Lower lobe of right lung (tissue), 2 donors: Measurements from ENCODE around the gene CPXM2. TPM values are rescaled to one million over a fixed set of nuclear protein-coding genes. Genes with fewer than 3 reads are reported as not detected.

ENCODE experiments used
- ATAC-seq, 2 donors: fragments of 200-7000 bp; cut with Tn5 transposase; one replicate each; pipeline ENCODE4 v1.9.1; 2020 to 2022; ENCODE audit warnings: mild to moderate bottlenecking in 2 of 2, moderate library complexity in 2 of 2
- DNase-seq: peaks from one replicate; pipeline ENCODE4 v3.0.0-alpha.2; 2020
- H3K27ac ChIP-seq: fragments of 200-600 bp; one replicate; pipeline ENCODE4 v1.8.0; 2022
- H3K27me3 ChIP-seq: fragments of 200-600 bp; one replicate; pipeline ENCODE4 v1.8.0; 2022; ENCODE audit warnings: low read depth
- H3K36me3 ChIP-seq: fragments of 200-600 bp; one replicate; pipeline ENCODE4 v1.8.0; 2022; ENCODE audit warnings: mild to moderate bottlenecking
- H3K4me1 ChIP-seq: fragments of 200-600 bp; one replicate; pipeline ENCODE4 v1.8.0; 2022
- H3K4me3 ChIP-seq: fragments of 200-600 bp; one replicate; pipeline ENCODE4 v1.8.0; 2022; ENCODE audit warnings: mild to moderate bottlenecking
- H3K9me3 ChIP-seq: fragments of 200-600 bp; one replicate; pipeline ENCODE4 v1.8.0; 2022
- intact Hi-C: fragments of 100-400 bp; cut with DNase I; formaldehyde crosslinking; loops from one replicate; pipeline ENCODE4 v1.11.0; 2022
- total RNA-seq: library from RNA; stranded (reverse); fragmentation: NEBNext Ultra II Directional; extraction: Animal tissue kit (Norgen Biotek cat#: 25700); gene quantifications from one replicate; pipeline ENCODE4 v1.2.1, GENCODE V29; 2021
- TF ChIP-seq, protein P1 (sequence below): fragments of 200-600 bp; IDR thresholded peaks from one replicate; pipeline ENCODE4 v1.8.0; 2022; ENCODE audit warnings: antibody characterized with exemption, mild to moderate bottlenecking
- donor health status: DM: no; HTN: yes; CAD: no; lungs with severe emphysema.

Gene CPXM2
- total RNA-seq, 1 donor from 2014 or later, result 6.3 TPM

DNA sequence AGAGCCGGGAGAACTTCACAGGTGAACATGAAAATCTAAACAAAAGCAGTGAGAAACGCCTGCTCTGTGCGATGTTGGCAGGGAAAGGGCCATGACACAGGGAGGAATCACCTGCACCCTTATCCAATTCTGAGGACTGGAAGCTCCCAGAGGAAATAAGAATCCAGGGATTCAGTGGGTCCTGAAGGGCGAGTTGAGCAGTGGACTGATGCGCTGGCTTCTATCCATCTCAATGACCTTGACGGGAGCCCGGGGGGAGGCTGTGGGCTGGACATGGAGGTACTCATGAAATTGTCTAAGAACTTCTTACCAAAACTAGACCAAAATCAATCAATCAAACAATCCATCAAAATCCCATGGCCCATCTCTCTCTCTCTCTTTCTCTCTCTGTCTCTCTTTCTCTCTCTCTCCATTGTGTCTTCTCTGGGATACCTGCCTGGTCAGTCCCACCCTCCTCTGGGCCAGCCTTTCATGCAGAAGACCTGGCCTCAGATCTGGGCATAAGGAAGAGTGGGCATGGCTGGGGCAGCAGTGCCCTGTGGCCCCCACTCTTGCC is 7.2 kb downstream of the CPXM2 start:
- no peak for ATAC-seq
- intact Hi-C loops, result no loop called here
- Histone ChIP-seq H3K9me3 (no peaks in the 10 kb centered on the region), H3K4me1 (no peaks in the 10 kb centered on the region), H3K27me3 (no peaks in the 10 kb centered on the region), H3K36me3 (no peaks in the 10 kb centered on the region), H3K27ac (no peak overlapping the region), H3K4me3 (no peak overlapping the region)
- DNase-seq, result no peak
- TF ChIP-seq, protein P1, sequence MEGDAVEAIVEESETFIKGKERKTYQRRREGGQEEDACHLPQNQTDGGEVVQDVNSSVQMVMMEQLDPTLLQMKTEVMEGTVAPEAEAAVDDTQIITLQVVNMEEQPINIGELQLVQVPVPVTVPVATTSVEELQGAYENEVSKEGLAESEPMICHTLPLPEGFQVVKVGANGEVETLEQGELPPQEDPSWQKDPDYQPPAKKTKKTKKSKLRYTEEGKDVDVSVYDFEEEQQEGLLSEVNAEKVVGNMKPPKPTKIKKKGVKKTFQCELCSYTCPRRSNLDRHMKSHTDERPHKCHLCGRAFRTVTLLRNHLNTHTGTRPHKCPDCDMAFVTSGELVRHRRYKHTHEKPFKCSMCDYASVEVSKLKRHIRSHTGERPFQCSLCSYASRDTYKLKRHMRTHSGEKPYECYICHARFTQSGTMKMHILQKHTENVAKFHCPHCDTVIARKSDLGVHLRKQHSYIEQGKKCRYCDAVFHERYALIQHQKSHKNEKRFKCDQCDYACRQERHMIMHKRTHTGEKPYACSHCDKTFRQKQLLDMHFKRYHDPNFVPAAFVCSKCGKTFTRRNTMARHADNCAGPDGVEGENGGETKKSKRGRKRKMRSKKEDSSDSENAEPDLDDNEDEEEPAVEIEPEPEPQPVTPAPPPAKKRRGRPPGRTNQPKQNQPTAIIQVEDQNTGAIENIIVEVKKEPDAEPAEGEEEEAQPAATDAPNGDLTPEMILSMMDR, result no peak

DNA sequence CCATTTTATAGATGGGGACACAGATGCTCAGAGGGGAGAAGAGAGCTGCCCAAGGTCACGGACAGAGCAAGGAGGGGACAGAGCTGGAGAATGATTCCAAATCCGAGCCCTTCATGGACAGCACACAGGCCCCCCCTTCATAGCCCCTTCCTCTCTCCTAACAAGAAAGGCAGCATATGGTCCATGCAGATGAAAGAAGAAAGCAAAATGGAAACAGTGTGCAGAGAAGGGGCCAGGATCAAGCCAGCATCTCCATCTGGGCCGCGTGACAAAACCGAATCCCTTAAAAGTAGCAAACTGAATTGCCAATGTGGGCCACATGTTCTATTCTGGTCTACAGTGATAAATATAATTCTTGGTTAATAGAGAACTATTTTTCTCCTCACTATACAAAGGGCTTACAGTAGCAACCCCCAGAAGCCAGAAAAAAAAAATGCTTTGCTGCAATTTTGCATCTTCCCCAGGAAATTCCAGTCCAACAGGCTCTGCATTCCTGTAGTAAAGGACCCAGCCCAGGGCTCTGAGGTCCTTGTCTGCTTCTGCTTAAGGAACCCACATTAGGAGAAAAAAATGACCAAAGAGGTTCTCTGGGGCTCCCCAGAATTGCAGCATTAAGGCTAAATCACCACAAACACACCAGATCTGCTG is 7.8 kb downstream of the CPXM2 start:
- Histone ChIP-seq H3K36me3 (no peaks in the 10 kb centered on the region), H3K4me1 (no peaks in the 10 kb centered on the region), H3K4me3 (no peak overlapping the region), H3K27ac (no peak overlapping the region), H3K9me3 (no peaks in the 10 kb centered on the region), H3K27me3 (no peaks in the 10 kb centered on the region)
- DNase-seq, result no peak
- TF ChIP-seq, protein P1, result no peak
- intact Hi-C loops, result no loop called here
- ATAC-seq, result no peak

DNA sequence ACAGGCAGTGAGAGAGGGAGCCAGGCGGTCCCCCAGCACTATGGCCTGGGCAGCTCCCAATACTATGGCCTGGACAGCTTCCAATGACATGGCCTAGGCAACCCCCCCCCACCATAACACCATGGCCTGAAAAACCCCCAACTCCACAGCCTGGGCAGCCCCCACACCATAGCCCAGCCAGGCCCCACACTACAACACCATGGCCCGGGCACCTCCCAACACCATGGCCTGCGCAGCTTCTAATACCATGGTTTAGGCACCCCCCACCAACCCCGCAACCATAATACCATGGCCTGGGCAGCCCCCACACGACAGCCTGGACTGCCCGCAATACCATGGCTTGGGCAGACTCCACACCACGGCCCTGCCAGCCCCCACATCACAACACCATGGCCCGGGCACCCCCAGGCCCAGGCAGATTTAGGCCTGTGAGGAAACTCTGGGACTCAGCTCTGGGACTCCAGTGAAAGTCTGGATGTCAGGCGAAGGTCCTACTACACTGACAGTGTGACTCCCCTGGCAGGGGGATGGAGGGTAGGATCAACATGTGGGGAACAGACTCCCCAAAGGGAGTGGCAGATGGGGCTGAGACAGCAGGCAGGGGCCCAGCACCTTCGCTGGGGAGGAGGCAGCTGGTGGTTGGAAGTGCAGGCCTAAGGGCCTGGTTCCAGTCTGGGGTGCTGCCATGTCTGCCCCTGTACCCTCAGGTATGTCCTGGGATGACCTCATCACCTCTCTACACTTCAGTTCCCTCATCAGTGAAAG is 8.7 kb downstream of the CPXM2 start:
- TF ChIP-seq, protein P1, result no peak
- ATAC-seq (peak in 1 of 2 donors; percentile 43), DNase-seq (no peak)
- Histone ChIP-seq H3K4me1 (no peaks in the 10 kb centered on the region), H3K4me3 (no peak overlapping the region), H3K27me3 (no peaks in the 10 kb centered on the region), H3K36me3 (no peaks in the 10 kb centered on the region), H3K9me3 (no peaks in the 10 kb centered on the region), H3K27ac (no peak overlapping the region)
- intact Hi-C loops, result no loop called here

DNA sequence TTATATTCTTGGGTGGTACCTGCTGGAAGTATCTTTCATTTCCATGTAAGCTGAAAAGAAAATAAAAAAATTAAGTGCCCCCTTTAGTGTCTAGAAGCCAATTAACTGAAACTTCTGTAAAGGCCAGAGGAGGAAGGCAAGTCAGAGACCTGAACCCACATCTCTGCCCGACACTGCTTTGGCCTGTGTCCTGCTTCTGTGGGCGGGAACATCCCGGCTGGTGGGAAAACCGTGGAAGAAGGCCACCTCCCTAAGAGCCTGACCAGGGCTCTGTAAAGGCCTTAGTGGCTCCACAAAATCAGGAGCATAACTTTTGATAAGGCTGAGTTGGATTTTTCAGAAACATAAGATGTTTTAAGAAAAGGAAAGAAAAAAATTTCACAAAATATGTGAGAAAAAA is 9.4 kb downstream of the CPXM2 start:
- H3K9me3 ChIP-seq, result no peaks in the 10 kb centered on the region
- TF ChIP-seq, protein P1, result no peak
- H3K27ac ChIP-seq, result no peak overlapping the region
- H3K36me3 ChIP-seq, result no peaks in the 10 kb centered on the region
- H3K27me3 ChIP-seq, result no peaks in the 10 kb centered on the region
- DNase-seq (no peak), ATAC-seq (no peak)
- no peaks in the 10 kb centered on the region for H3K4me1 ChIP-seq
- intact Hi-C loops, result no loop called here
- no peak overlapping the region for H3K4me3 ChIP-seq

DNA sequence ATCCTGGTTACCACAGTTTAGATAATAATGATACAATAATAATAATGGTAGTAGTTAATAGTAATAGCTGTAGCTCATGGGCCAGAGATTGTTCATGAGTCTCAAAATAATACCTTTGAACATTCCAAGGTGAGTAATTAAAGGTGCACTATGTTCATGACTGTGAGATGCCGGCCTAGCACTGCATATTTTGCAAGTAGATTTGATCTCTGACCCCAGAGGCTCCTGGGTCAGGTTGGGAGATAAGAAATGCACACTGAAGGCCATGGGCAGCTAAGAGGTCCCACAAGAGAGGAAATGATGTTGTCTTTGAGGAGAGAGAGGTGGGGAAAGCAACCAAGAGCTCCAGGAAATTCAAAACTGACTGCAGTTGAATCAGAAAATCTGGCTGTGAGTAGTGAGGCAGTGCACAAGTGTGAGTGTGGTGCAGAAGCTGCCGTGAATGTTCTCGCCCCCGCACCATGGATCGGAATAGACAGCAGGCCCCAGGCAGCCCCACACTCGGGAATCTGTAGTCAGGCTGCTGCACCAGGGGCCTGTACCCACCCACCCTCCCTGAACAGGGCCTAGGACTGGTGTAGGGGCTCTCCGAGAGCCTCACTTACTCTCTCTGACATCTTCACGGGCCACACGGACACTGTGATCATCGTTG is 11.9 kb downstream of the CPXM2 start:
- Histone ChIP-seq H3K4me1 (no peaks in the 10 kb centered on the region), H3K36me3 (no peaks in the 10 kb centered on the region), H3K9me3 (no peaks in the 10 kb centered on the region), H3K4me3 (no peak overlapping the region), H3K27ac (no peak overlapping the region), H3K27me3 (no peaks in the 10 kb centered on the region)
- DNase-seq (no peak), ATAC-seq (no peak)
- TF ChIP-seq, protein P1, result no peak
- intact Hi-C loops, result no loop called here
